B cell (primary cell): Measurements from ENCODE around the gene PSD4. TPM values are rescaled to one million over a fixed set of nuclear protein-coding genes. Genes with fewer than 3 reads are reported as not detected.

Experiments used
- ATAC-seq: fragments of 200-7000 bp; cut with Tn5 transposase; one replicate; pipeline ENCODE4 v1.10.0; 2021; ENCODE audit warnings: low read depth, mild to moderate bottlenecking, moderate number of reproducible peaks, moderate library complexity
- CTCF ChIA-PET: fragments of 350-600 bp; sonication (Branson Sonifier 250); formaldehyde crosslinking; loops from one replicate; lab custom pipeline; 2021; ENCODE audit warnings: antibody characterized with exemption, inconsistent platforms; lab: Charles Lee
- POLR2A ChIA-PET: fragments of 350-600 bp; sonication (Branson Sonifier 250); formaldehyde crosslinking; loops from one replicate; lab custom pipeline; 2021; ENCODE audit warnings: antibody characterized with exemption; lab: Charles Lee
- DNase-seq: peaks from one replicate; pipeline ENCODE4 v3.0.0; 2013
- H2AFZ ChIP-seq: 2 replicates; pipeline ENCODE4 v1.6.1; 2012; ENCODE audit warnings: mild to moderate bottlenecking, low read depth, low read length; ENCODE audit not compliant: insufficient read depth, poor library complexity, severe bottlenecking
- H3K27ac ChIP-seq, 2 donors: 1 replicate in 1 of 2; 2 replicates in 1 of 2; pipeline ENCODE4 v1.5.1; 2012 to 2013; ENCODE audit warnings: low read length in 2 of 2, mild to moderate bottlenecking in 2 of 2, moderate library complexity in 1 of 2
- H3K27me3 ChIP-seq, 4 experiments: fragments of 200-600 bp in 1 of 4; sonication (generic) in 1 of 4; replicated peaks in 1 of 4; 1 replicate in 2 of 4; 2 replicates in 2 of 4; pipeline versions ENCODE4 v1.6.1 to v1.7.0; 2013 to 2016; ENCODE audit warnings: low read length in 3 of 4, mild to moderate bottlenecking in 2 of 4, mixed read lengths in 1 of 4, moderate library complexity in 1 of 4; ENCODE audit not compliant: insufficient read depth in 4 of 4, control insufficient read depth in 3 of 4; ENCODE audit errors: control extremely low read depth in 1 of 4
- H3K36me3 ChIP-seq, 2 experiments: replicated peaks in 1 of 2; 1 replicate in 1 of 2; 2 replicates in 1 of 2; pipeline versions ENCODE4 v1.6.1 to v1.7.1; 2013; ENCODE audit warnings: low read length in 1 of 2; ENCODE audit not compliant: insufficient read depth in 2 of 2, control insufficient read depth in 1 of 2; ENCODE audit errors: control extremely low read depth in 1 of 2, extremely low read depth in 1 of 2
- H3K4me1 ChIP-seq, 2 donors: fragments of 200-600 bp in 1 of 2; sonication (generic) in 1 of 2; 1 replicate in 1 of 2; 2 replicates in 1 of 2; pipeline versions ENCODE4 v1.5.1 to v1.6.1; 2013 to 2017; ENCODE audit warnings: low read length in 2 of 2; ENCODE audit not compliant: control insufficient read depth in 2 of 2, insufficient read depth in 2 of 2
- H3K4me2 ChIP-seq: replicated peaks from 2 replicates; pipeline ENCODE3; 2012; ENCODE audit warnings: mild to moderate bottlenecking, low read depth, low read length; ENCODE audit not compliant: poor library complexity, severe bottlenecking
- H3K4me3 ChIP-seq, 5 experiments: fragments of 200-600 bp in 1 of 5; sonication (generic) in 1 of 5; 1 replicate in 3 of 5; 2 replicates in 2 of 5; pipeline versions ENCODE4 v1.5.1 to v1.7.0; 2011 to 2016; ENCODE audit warnings: low read length in 4 of 5, mild to moderate bottlenecking in 4 of 5, low read depth in 2 of 5, control low read depth in 1 of 5, moderate library complexity in 1 of 5; ENCODE audit not compliant: insufficient read depth in 1 of 5; ENCODE audit errors: control extremely low read depth in 1 of 5, extremely low read depth in 1 of 5
- H3K79me2 ChIP-seq: fragments of 200-600 bp; sonication (generic); one replicate; pipeline ENCODE4 v1.6.0; 2016; ENCODE audit warnings: low read length; ENCODE audit not compliant: control insufficient read depth, insufficient read depth
- H3K9ac ChIP-seq: fragments of 200-600 bp; sonication (generic); 2 replicates; pipeline ENCODE4 v1.6.1; 2017; ENCODE audit warnings: mild to moderate bottlenecking, low read length, moderate library complexity
- H3K9me3 ChIP-seq, 3 donors: one replicate each; pipeline versions ENCODE4 v1.6.1 to v1.7.1; 2013; ENCODE audit warnings: low read length in 2 of 3; ENCODE audit not compliant: control insufficient read depth in 2 of 3, insufficient read depth in 1 of 3; ENCODE audit errors: control extremely low read depth in 1 of 3
- H4K20me1 ChIP-seq: 2 replicates; pipeline ENCODE4 v1.6.0; 2012; ENCODE audit warnings: mild to moderate bottlenecking, low read length; ENCODE audit not compliant: insufficient read depth, control insufficient read depth, poor library complexity, severe bottlenecking
- H3K27ac Mint-ChIP-seq: one replicate; pipeline ENCODE4 v1.8.0; 2021; ENCODE audit warnings: mixed read lengths
- H3K27me3 Mint-ChIP-seq: one replicate; pipeline ENCODE4 v1.8.0; 2021; ENCODE audit warnings: mixed read lengths
- H3K4me1 Mint-ChIP-seq: one replicate; pipeline ENCODE4 v1.8.0; 2021; ENCODE audit warnings: mixed read lengths
- H3K4me3 Mint-ChIP-seq: one replicate; pipeline ENCODE4 v1.8.0; 2021; ENCODE audit warnings: mixed read lengths
- H3K9me3 Mint-ChIP-seq: one replicate; pipeline ENCODE4 v1.8.0; 2022; ENCODE audit warnings: mixed read lengths; ENCODE audit not compliant: insufficient read depth
- CTCF ChIP-seq: fragments of 200-600 bp; IDR thresholded peaks from one replicate; pipeline ENCODE4 v1.8.0; 2022; ENCODE audit warnings: antibody characterized with exemption, mild to moderate bottlenecking
- EZH2 ChIP-seq: IDR thresholded peaks from 2 replicates; pipeline ENCODE4 v1.6.1; 2012; ENCODE audit warnings: borderline replicate concordance, low read depth, mild to moderate bottlenecking, moderate library complexity, low read length; ENCODE audit not compliant: insufficient read depth, poor library complexity, severe bottlenecking
- WGBS: methylation state at CpG from one replicate; pipeline ENCODE4 v1.1.5; 2013; ENCODE audit warnings: missing lambda C conversion rate; ENCODE audit not compliant: insufficient coverage; 5-methylcytosine and 5-hydroxymethylcytosine counted together
- intact Hi-C: fragments of 100-400 bp; cut with micrococcal nuclease; formaldehyde crosslinking; loops from one replicate; pipeline ENCODE4 v1.10.0; 2022
- polyA plus RNA-seq: library from polyadenylated mRNA; depleted of rRNA; stranded (reverse); fragments of >200 nt; gene quantifications from 2 replicates; pipeline ENCODE4 v1.2.3, GENCODE V29; 2012
- total RNA-seq, 2 donors: library from RNA; stranded (reverse); fragments of 120-200 nt in 1 of 2; gene quantifications; 1 replicate in 1 of 2; 2 replicates in 1 of 2; pipeline versions ENCODE4 v1.2.3 to v1.2.4, GENCODE V29; 2013 to 2022

PSD4 gene
- total and polyA plus RNA-seq, 2 donors (not counting 1 experiment from before 2014, with no cell fraction given), result 87.1 to 203 TPM

GRCh38 chr2:113158884-113159553, 14.8 kb upstream of the PSD4 start:
- Mint-ChIP-seq H3K27me3 (no peaks in the 10 kb centered on the region), H3K27ac (peak overlapping the region; percentile 84), H3K4me1 (peaks cover 16% of the 10 kb centered on the region), H3K9me3 (no peaks in the 10 kb centered on the region), H3K4me3 (peak overlapping the region; percentile 89)
- ATAC-seq (no peak), DNase-seq (no peak)
- Histone ChIP-seq H4K20me1 (no peaks in the 10 kb centered on the region), H3K4me1 (peaks cover 17 to 23% of the 10 kb centered on the region in 2 donors), H3K4me2 (no peak overlapping the region), H3K79me2 (peaks cover 19% of the 10 kb centered on the region), H3K27me3 (peaks cover 0 to 2% (median 0%) of the 10 kb centered on the region in 4 experiments), H3K36me3 (no peaks in the 10 kb centered on the region), H3K9me3 (no peaks in the 10 kb centered on the region), H3K9ac (no peak overlapping the region), H3K27ac (no peak overlapping the region), H3K4me3 (no peak overlapping the region), H2AFZ (no peak overlapping the region)
- 93% methylated on average over 3 of the region's 4 CpGs for WGBS
- no peak for TF ChIP-seq EZH2
- no peak for TF ChIP-seq CTCF
- intact Hi-C loops, result loop anchor here (1.0 kb wide), 1 partner anchor 40 kb away; no protein-coding TSS in a partner anchor
- CTCF ChIA-PET, result interaction anchor here (1.2 to 4.9 kb wide), 6 partner anchors 14 to 45 kb away, joined by 4 to 40 read pairs (median 6); partner anchors contain the start of gene PSD4
- POLR2A ChIA-PET, result interaction anchor here (2.2 kb wide), 1 partner anchor 10 kb away, joined by 8 read pairs; no protein-coding TSS in a partner anchor

GRCh38 chr2:113160248-113160647, 13.5 kb upstream of the PSD4 start:
- CTCF ChIA-PET, result interaction anchor here (1.3 kb wide), 1 partner anchor 14 kb away, joined by 3 read pairs; no protein-coding TSS in a partner anchor
- Histone ChIP-seq H3K27me3 (peaks cover 0 to 2% (median 0%) of the 10 kb centered on the region in 4 experiments), H3K27ac (no peak overlapping the region), H4K20me1 (no peaks in the 10 kb centered on the region), H3K36me3 (no peaks in the 10 kb centered on the region), H3K4me3 (no peak overlapping the region), H2AFZ (no peak overlapping the region), H3K4me1 (peaks cover 17 to 23% of the 10 kb centered on the region in 2 donors), H3K9ac (no peak overlapping the region), H3K9me3 (no peaks in the 10 kb centered on the region), H3K79me2 (peaks cover 31% of the 10 kb centered on the region), H3K4me2 (no peak overlapping the region)
- Mint-ChIP-seq H3K9me3 (no peaks in the 10 kb centered on the region), H3K27me3 (no peaks in the 10 kb centered on the region), H3K27ac (no peak overlapping the region), H3K4me1 (peaks cover 16% of the 10 kb centered on the region), H3K4me3 (no peak overlapping the region)
- POLR2A ChIA-PET, result no interaction called here
- no CpG with 5 or more reads among the region's 1 CpG for WGBS
- intact Hi-C loops, result no loop called here
- DNase-seq, result no peak
- TF ChIP-seq EZH2 (no peak), CTCF (no peak)
- no peak for ATAC-seq
